ENCODE results near the gene SEC24C. TPM values are rescaled to one million over a fixed set of nuclear protein-coding genes. Genes with fewer than 3 reads are reported as not detected.
A peak's percentile ranks its signal among the peaks of the same experiment; 100 is the strongest.

Gene SEC24C
- total and polyA plus RNA-seq, 2 of the 13 experiments (the other 11 are each of a cell fraction or from before 2014, with no cell fraction given) = 63.1 to 66.4 TPM

GRCh38 chr10:73786512-73786885 lies 42.3 kb downstream of the SEC24C start (continued):
- TF ChIP-seq, protein P1, sequence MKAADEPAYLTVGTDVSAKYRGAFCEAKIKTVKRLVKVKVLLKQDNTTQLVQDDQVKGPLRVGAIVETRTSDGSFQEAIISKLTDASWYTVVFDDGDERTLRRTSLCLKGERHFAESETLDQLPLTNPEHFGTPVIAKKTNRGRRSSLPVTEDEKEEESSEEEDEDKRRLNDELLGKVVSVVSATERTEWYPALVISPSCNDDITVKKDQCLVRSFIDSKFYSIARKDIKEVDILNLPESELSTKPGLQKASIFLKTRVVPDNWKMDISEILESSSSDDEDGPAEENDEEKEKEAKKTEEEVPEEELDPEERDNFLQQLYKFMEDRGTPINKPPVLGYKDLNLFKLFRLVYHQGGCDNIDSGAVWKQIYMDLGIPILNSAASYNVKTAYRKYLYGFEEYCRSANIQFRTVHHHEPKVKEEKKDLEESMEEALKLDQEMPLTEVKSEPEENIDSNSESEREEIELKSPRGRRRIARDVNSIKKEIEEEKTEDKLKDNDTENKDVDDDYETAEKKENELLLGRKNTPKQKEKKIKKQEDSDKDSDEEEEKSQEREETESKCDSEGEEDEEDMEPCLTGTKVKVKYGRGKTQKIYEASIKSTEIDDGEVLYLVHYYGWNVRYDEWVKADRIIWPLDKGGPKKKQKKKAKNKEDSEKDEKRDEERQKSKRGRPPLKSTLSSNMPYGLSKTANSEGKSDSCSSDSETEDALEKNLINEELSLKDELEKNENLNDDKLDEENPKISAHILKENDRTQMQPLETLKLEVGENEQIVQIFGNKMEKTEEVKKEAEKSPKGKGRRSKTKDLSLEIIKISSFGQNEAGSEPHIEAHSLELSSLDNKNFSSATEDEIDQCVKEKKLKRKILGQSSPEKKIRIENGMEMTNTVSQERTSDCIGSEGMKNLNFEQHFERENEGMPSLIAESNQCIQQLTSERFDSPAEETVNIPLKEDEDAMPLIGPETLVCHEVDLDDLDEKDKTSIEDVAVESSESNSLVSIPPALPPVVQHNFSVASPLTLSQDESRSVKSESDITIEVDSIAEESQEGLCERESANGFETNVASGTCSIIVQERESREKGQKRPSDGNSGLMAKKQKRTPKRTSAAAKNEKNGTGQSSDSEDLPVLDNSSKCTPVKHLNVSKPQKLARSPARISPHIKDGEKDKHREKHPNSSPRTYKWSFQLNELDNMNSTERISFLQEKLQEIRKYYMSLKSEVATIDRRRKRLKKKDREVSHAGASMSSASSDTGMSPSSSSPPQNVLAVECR (CRISPR knock-in tag; IDR thresholded peaks at IDR 0.05; ENCODE audit: borderline replicate concordance) = peak; percentile 82
- TF ChIP-seq RFX1 (IDR thresholded peaks at IDR 0.05) = no peak
- TF ChIP-seq HNRNPLL (IDR thresholded peaks at IDR 0.05; ENCODE audit: low read depth, low read length, poor library complexity, severe bottlenecking) = no peak
- no peak for TF ChIP-seq ZNF18 (CRISPR knock-in tag; IDR thresholded peaks at IDR 0.05; ENCODE audit: insufficient replicate concordance)
- no peak for TF ChIP-seq ZBTB20 (CRISPR knock-in tag; IDR thresholded peaks at IDR 0.05; ENCODE audit: borderline replicate concordance, low read depth)
- TF ChIP-seq, protein P2, sequence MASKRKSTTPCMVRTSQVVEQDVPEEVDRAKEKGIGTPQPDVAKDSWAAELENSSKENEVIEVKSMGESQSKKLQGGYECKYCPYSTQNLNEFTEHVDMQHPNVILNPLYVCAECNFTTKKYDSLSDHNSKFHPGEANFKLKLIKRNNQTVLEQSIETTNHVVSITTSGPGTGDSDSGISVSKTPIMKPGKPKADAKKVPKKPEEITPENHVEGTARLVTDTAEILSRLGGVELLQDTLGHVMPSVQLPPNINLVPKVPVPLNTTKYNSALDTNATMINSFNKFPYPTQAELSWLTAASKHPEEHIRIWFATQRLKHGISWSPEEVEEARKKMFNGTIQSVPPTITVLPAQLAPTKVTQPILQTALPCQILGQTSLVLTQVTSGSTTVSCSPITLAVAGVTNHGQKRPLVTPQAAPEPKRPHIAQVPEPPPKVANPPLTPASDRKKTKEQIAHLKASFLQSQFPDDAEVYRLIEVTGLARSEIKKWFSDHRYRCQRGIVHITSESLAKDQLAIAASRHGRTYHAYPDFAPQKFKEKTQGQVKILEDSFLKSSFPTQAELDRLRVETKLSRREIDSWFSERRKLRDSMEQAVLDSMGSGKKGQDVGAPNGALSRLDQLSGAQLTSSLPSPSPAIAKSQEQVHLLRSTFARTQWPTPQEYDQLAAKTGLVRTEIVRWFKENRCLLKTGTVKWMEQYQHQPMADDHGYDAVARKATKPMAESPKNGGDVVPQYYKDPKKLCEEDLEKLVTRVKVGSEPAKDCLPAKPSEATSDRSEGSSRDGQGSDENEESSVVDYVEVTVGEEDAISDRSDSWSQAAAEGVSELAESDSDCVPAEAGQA (IDR thresholded peaks at IDR 0.05; ENCODE audit: low read depth) = no peak
- TF ChIP-seq, protein P2 (CRISPR knock-in tag; IDR thresholded peaks at IDR 0.05; ENCODE audit: borderline replicate concordance) = no peak
- TF ChIP-seq, protein P3, sequence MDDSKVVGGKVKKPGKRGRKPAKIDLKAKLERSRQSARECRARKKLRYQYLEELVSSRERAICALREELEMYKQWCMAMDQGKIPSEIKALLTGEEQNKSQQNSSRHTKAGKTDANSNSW (CRISPR knock-in tag; IDR thresholded peaks at IDR 0.05; ENCODE audit: borderline replicate concordance) = no peak
- peak; percentile 76 for TF ChIP-seq HNF4G (IDR thresholded peaks at IDR 0.05; ENCODE audit: borderline replicate concordance, low read depth, low read length)
- TF ChIP-seq HNF4G (CRISPR knock-in tag; IDR thresholded peaks at IDR 0.05; ENCODE audit: borderline replicate concordance, low read depth) = no peak
- TF ChIP-seq AKAP8 (CRISPR knock-in tag; IDR thresholded peaks at IDR 0.05) = no peak
- no peak for TF ChIP-seq ZNF44 (CRISPR knock-in tag; IDR thresholded peaks at IDR 0.05)
- no peak for TF ChIP-seq ZNF564 (CRISPR knock-in tag; IDR thresholded peaks at IDR 0.05)
- no peak for TF ChIP-seq ZNF337 (CRISPR knock-in tag; IDR thresholded peaks at IDR 0.05; ENCODE audit: borderline replicate concordance, low read depth)
- peak; percentile 56; the same call in 1 of the 2 replicates for TF ChIP-seq ZNF574 (CRISPR knock-in tag; IDR thresholded peaks at IDR 0.05)

All from HepG2 (cell line).